ENCODE results near the gene CT45A9. TPM values are rescaled to one million over a fixed set of nuclear protein-coding genes. Genes with fewer than 3 reads are reported as not detected.
"Not testable (repeated sequence)": the region's sequence is repeated elsewhere in the genome, so short reads cannot be mapped to it uniquely, and the experiment has no call there.

Gene CT45A9
- not detected in 2 replicates for total RNA-seq (2022)
- not detected for Bru-seq, nascent RNA
- not detected for BruChase-seq, experiment 1, labeled RNA remaining after a 6-hour chase
- BruChase-seq, experiment 2, labeled RNA remaining after a 2-hour chase, result not detected
- long read RNA-seq, result 0 reads

DNA sequence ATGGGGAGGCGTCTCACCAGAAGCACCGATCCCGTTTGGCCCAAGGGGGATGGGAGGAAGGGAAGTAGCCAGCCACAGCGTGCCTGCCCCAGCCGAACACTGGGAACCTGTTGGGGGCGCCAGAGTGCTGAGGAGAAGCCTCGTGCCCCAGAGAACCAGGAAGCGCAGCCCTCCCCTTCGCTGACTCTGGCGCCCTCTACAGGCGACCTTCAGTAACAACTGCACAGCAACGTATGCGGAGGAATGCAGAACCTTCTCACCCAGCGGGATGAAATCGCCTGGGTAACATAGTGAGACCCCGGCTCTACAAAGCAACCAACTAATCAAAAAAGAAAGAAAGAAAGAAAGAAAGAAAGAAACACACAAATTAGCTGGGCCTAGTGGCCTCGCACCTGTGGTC lies at the start of gene CT45A9:
Gene CT45A9 (minus strand): TSS at position 101 of the 400 bp plus-strand sequence. CDS start 3,751 bp downstream, outside the sequence.
- BruUV-seq (replicated peaks); H3K4me1 Mint-ChIP-seq (ENCODE audit: insufficient read depth, unreplicated experiment); CTCF ChIA-PET; H3K4me3 Mint-ChIP-seq (ENCODE audit: unreplicated experiment); H3K9me3 Mint-ChIP-seq (ENCODE audit: unreplicated experiment); POLR2A ChIA-PET; intact Hi-C loops (cut with micrococcal nuclease); H3K36me3 Mint-ChIP-seq (ENCODE audit: insufficient read depth, unreplicated experiment); H3K27me3 Mint-ChIP-seq (ENCODE audit: insufficient read depth, unreplicated experiment); H3K27ac Mint-ChIP-seq (ENCODE audit: low read depth, unreplicated experiment); DNase-seq (ENCODE audit: unreplicated experiment): not testable (repeated sequence)

DNA sequence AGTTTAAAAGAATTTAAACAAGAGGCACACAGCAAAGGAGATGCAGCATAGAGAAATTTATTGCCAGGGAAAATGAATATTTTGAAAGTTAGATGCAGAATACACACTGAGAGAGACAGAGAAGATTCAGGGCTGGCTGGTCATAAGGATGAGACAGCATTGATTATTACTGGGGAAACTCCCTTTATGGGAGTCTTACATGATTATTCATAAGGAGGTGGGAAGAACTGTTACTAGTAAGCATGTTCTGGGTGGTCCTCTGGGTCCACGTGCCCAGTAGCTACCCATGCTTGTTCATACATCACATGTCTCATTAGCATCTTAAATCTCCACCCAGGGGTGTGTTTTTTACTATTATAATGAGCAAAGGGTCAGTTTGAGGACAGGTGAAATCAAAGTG lies 48.9 kb upstream of the CT45A9 start:
- H3K9me3 Mint-ChIP-seq (ENCODE audit: unreplicated experiment); H3K4me3 Mint-ChIP-seq (ENCODE audit: unreplicated experiment); H3K36me3 Mint-ChIP-seq (ENCODE audit: insufficient read depth, unreplicated experiment); H3K27ac Mint-ChIP-seq (ENCODE audit: low read depth, unreplicated experiment); intact Hi-C loops (cut with micrococcal nuclease); H3K4me1 Mint-ChIP-seq (ENCODE audit: insufficient read depth, unreplicated experiment); BruUV-seq (replicated peaks); DNase-seq (ENCODE audit: unreplicated experiment); POLR2A ChIA-PET: not testable (repeated sequence)
- CTCF ChIA-PET, result interaction anchor here (0.6 to 1.6 kb wide), 3 partner anchors 10 to 550 kb away, joined by 3 to 10 read pairs (median 3); no protein-coding TSS in a partner anchor
- H3K27me3 Mint-ChIP-seq (ENCODE audit: insufficient read depth, unreplicated experiment), result peaks cover 58% of the 10 kb centered on the region

DNA sequence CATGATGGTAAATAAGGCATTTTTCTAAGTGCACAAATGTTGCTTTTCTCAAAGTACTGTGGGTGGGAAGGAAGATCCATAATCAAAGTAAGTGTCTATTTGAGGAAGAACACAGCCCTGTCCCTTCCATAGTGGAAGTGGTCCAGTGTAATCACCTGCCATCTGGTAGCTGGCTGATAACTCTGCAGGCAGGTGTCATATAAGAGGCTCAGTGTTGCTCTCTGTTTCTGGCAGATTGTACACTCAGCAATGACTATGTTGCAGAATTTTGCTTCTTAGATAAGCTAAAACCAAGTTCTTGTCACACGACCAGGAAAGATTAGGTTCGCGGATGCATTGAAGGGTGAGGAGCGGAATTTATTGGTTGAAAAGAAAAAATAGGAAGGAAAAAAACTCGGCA lies 42.8 kb upstream of the CT45A9 start:
- peaks cover 59% of the 10 kb centered on the region for H3K27me3 Mint-ChIP-seq (ENCODE audit: insufficient read depth, unreplicated experiment)
- no peak for DNase-seq (ENCODE audit: unreplicated experiment)
- intact Hi-C loops (cut with micrococcal nuclease), result no loop called here

GRCh38 chrX:135910251-135910650 lies 38.6 kb upstream of the CT45A9 start:
- no TSS peak for BruUV-seq (replicated peaks)
- intact Hi-C loops (cut with micrococcal nuclease), result no loop called here
- CTCF ChIA-PET, result no interaction called here
- POLR2A ChIA-PET, result no interaction called here
- TF ChIP-seq, protein P1, sequence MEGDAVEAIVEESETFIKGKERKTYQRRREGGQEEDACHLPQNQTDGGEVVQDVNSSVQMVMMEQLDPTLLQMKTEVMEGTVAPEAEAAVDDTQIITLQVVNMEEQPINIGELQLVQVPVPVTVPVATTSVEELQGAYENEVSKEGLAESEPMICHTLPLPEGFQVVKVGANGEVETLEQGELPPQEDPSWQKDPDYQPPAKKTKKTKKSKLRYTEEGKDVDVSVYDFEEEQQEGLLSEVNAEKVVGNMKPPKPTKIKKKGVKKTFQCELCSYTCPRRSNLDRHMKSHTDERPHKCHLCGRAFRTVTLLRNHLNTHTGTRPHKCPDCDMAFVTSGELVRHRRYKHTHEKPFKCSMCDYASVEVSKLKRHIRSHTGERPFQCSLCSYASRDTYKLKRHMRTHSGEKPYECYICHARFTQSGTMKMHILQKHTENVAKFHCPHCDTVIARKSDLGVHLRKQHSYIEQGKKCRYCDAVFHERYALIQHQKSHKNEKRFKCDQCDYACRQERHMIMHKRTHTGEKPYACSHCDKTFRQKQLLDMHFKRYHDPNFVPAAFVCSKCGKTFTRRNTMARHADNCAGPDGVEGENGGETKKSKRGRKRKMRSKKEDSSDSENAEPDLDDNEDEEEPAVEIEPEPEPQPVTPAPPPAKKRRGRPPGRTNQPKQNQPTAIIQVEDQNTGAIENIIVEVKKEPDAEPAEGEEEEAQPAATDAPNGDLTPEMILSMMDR (IDR thresholded peaks at IDR 0.05; ENCODE audit: unreplicated experiment), result no peak
- Mint-ChIP-seq H3K4me1 (ENCODE audit: insufficient read depth, unreplicated experiment) (no peaks in the 10 kb centered on the region), H3K27me3 (ENCODE audit: insufficient read depth, unreplicated experiment) (peaks cover 44% of the 10 kb centered on the region), H3K36me3 (ENCODE audit: insufficient read depth, unreplicated experiment) (peaks cover 5% of the 10 kb centered on the region), H3K9me3 (ENCODE audit: unreplicated experiment) (no peaks in the 10 kb centered on the region), H3K4me3 (ENCODE audit: unreplicated experiment) (no peak overlapping the region), H3K27ac (ENCODE audit: low read depth, unreplicated experiment) (no peak overlapping the region)
- DNase-seq (ENCODE audit: unreplicated experiment), result no peak

More for the DNA sequence above, 42.8 kb upstream of the CT45A9 start:
- no peaks in the 10 kb centered on the region for H3K9me3 Mint-ChIP-seq (ENCODE audit: unreplicated experiment)
- H3K36me3 Mint-ChIP-seq (ENCODE audit: insufficient read depth, unreplicated experiment), result peaks cover 5% of the 10 kb centered on the region
- CTCF ChIA-PET, result no interaction called here
- H3K4me1 Mint-ChIP-seq (ENCODE audit: insufficient read depth, unreplicated experiment), result no peaks in the 10 kb centered on the region
- H3K4me3 Mint-ChIP-seq (ENCODE audit: unreplicated experiment), result no peak overlapping the region
- BruUV-seq (replicated peaks), result no TSS peak
- POLR2A ChIA-PET, result no interaction called here
- TF ChIP-seq, protein P1 (IDR thresholded peaks at IDR 0.05; ENCODE audit: unreplicated experiment), result no peak
- H3K27ac Mint-ChIP-seq (ENCODE audit: low read depth, unreplicated experiment), result no peak overlapping the region

- Mint-ChIP-seq H3K9me3 (ENCODE audit: unreplicated experiment) (no peaks in the 10 kb centered on the region), H3K4me3 (ENCODE audit: unreplicated experiment) (no peak within 1 kb of the TSS), H3K27ac (ENCODE audit: low read depth, unreplicated experiment) (no peak within 1 kb of the TSS), H3K36me3 (ENCODE audit: insufficient read depth, unreplicated experiment) (no peaks in the 10 kb centered on the region), H3K27me3 (ENCODE audit: insufficient read depth, unreplicated experiment) (peaks cover 3% of the 10 kb centered on the region), H3K4me1 (ENCODE audit: insufficient read depth, unreplicated experiment) (no peaks in the 10 kb centered on the region)
- TF ChIP-seq, protein P1 (IDR thresholded peaks at IDR 0.05; ENCODE audit: unreplicated experiment), result no peak
- no peak for DNase-seq (ENCODE audit: unreplicated experiment)
- no TSS peak for BruUV-seq (replicated peaks)
- POLR2A ChIA-PET, result no interaction called here
- CTCF ChIA-PET, result interaction anchor here (1.2 kb wide), 1 partner anchor 38 kb away, joined by 3 read pairs; no protein-coding TSS in a partner anchor
- intact Hi-C loops (cut with micrococcal nuclease), result no loop called here
Observed at GRCh38 chrX:135893294-135893817, 21.7 kb upstream of the CT45A9 start, which contains the start of the genes CT45A10 and SAGE1. TSS of gene CT45A10 (minus strand) at chrX:135893444. CDS start at chrX:135885344, 8,100 bp downstream. TSS of gene SAGE1 (plus strand) at chrX:135893716. CDS start at chrX:135896243, 2,527 bp downstream.
